Effector memory CD8-positive, alpha-beta T cell (primary cell): Measurements from ENCODE around the gene MT1B.
"Not testable (repeated sequence)": the region's sequence is repeated elsewhere in the genome, so short reads cannot be mapped to it uniquely, and the experiment has no call there.

Source experiments
- ATAC-seq: fragments of 150-1000 bp; cut with Tn5 transposase; replicated peaks from 2 replicates; pipeline ENCODE4 v1.10.0; 2021; ENCODE audit warnings: mild to moderate bottlenecking, moderate library complexity
- DNase-seq, 3 experiments: peaks; one replicate each; pipeline ENCODE4 v3.0.0; 2021
- H3K27ac Mint-ChIP-seq, 2 donors: one replicate each; pipeline ENCODE4 v1.8.0; 2022; ENCODE audit warnings: mild to moderate bottlenecking in 2 of 2, mixed read lengths in 2 of 2, moderate library complexity in 2 of 2
- H3K27me3 Mint-ChIP-seq, 2 donors: one replicate each; pipeline ENCODE4 v1.8.0; 2022; ENCODE audit warnings: mixed read lengths in 2 of 2
- H3K36me3 Mint-ChIP-seq: one replicate; pipeline ENCODE4 v1.8.0; 2022; ENCODE audit warnings: mild to moderate bottlenecking, moderate library complexity, mixed read lengths; ENCODE audit not compliant: insufficient read depth
- H3K4me1 Mint-ChIP-seq, 2 donors: one replicate each; pipeline ENCODE4 v1.8.0; 2022; ENCODE audit warnings: low read depth in 2 of 2, mixed read lengths in 2 of 2
- H3K4me3 Mint-ChIP-seq, 2 donors: one replicate each; pipeline ENCODE4 v1.8.0; 2022; ENCODE audit warnings: mild to moderate bottlenecking in 2 of 2, mixed read lengths in 2 of 2, moderate library complexity in 2 of 2
- H3K9me3 Mint-ChIP-seq, 2 donors: one replicate each; pipeline ENCODE4 v1.8.0; 2022; ENCODE audit warnings: mixed read lengths in 2 of 2

Gene MT1B

DNA sequence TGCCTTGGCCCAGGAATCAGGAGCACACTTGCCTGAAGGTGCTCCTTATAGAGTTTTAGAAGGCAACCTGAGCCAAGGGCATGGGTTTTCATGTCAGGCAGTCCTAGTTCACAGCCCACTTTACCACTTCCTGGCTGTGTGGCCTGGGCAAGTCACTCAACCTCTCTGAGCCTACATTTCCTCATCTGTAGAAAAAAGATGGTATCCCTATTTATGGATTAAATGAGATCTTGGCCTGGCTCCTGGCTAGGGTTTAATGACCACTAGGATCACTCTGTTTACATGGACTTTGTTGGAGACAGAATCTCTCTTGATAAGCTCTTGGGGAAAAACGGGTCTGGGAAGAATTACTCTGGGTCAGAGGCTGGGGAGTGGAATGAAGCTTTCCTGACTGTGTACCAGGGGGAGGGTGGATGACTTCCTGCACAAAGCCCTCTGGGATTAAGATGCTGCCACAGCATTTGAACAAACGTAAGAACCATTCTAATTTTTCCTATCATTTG is 41.0 kb upstream of the MT1B start:
- Mint-ChIP-seq H3K27me3 (no peaks in the 10 kb centered on the region), H3K27ac (peak overlapping the region; percentile 90 to 99), H3K36me3 (no peaks in the 10 kb centered on the region), H3K9me3 (peaks cover 0 to 2% of the 10 kb centered on the region in 2 donors), H3K4me3 (peak overlapping the region; percentile 88 to 98), H3K4me1 (peaks cover 29 to 44% of the 10 kb centered on the region in 2 donors)
- no peak for ATAC-seq
- DNase-seq = no peak

DNA sequence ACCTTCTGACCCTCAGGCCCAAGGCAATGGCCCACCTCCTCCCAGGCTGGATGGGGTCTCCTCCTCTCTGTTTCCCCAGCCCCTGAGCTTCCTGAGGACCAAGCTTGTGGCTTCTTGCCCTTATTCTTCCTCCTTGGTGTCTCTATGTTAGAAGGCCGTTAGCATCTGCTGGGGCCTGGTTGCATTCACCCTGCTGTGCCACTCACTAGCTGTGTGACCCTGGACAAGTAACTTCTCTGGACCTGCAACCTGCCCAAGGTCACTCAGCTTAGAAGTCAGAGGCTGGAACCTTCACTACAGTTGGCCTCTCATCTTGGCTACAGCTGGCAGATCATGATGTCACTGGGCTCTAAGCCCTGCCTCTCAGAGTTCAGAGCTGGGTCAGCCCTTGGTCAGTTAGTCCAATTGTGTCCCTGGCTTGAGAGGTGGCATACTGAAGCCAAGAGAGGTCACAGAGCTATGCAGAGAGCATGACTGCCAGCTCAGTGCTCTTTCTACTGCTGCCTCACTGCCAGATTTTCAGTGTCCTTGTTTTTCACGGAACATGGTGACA is 40.3 kb upstream of the MT1B start:
- H3K4me1 Mint-ChIP-seq = peaks cover 29 to 44% of the 10 kb centered on the region in 2 donors
- H3K36me3 Mint-ChIP-seq = no peaks in the 10 kb centered on the region
- H3K4me3 Mint-ChIP-seq = peak overlapping the region; percentile 54 to 88
- ATAC-seq (no peak), DNase-seq (no peak)
- H3K27ac Mint-ChIP-seq = peak overlapping the region; percentile 90 to 99
- peaks cover 0 to under 1% of the 10 kb centered on the region in 2 donors for H3K27me3 Mint-ChIP-seq
- H3K9me3 Mint-ChIP-seq = peaks cover 0 to 2% of the 10 kb centered on the region in 2 donors

DNA sequence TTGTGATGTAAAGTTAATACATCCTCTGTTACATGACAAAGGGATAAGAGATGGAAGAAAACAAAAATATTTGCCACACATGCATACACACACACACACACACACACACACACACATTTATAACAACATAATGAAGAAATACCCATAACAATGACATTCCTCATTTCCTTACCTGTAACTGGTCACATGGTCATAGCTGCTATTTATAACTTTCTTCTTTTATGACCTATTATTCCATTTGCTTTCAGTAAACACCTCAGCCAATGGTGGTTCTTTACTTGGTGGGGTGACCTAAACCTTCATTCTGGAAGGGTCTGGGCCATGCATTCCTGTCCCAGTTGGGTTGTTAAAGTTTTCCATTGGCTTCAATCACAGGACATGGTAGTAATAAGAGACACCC is 38.0 kb upstream of the MT1B start:
- no peak overlapping the region for H3K27ac Mint-ChIP-seq
- no peak for DNase-seq
- peaks cover 23 to 31% of the 10 kb centered on the region in 2 donors for H3K4me1 Mint-ChIP-seq
- H3K4me3 Mint-ChIP-seq = no peak overlapping the region
- peaks cover 0 to 2% of the 10 kb centered on the region in 2 donors for H3K9me3 Mint-ChIP-seq
- no peak for ATAC-seq
- peaks cover 0 to 24% of the 10 kb centered on the region in 2 donors for H3K27me3 Mint-ChIP-seq
- H3K36me3 Mint-ChIP-seq = no peaks in the 10 kb centered on the region

DNA sequence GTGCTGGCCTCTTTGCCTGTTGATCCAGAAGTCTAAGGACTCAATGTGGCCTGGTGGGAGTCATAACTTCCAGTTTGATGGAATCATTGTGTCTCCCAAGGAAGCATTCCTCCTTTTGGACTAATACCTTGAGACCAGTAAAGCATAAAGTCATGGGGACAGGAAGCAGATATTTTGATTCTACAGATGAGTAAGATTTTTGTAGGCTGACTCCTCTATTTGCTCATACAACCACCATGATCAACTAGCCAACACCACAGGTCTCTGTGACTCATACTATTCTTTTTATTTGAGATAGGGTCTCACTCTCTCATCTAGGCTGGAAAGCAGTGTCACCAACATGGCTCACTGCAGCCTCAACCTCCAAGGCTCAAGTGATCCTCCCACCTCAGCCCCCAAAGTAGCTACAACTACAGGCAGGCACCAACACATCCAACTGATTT is 37.1 kb upstream of the MT1B start:
- H3K9me3 Mint-ChIP-seq = peaks cover 0 to 2% of the 10 kb centered on the region in 2 donors
- H3K27ac Mint-ChIP-seq = no peak overlapping the region
- DNase-seq (no peak), ATAC-seq (no peak)
- peaks cover 16 to 23% of the 10 kb centered on the region in 2 donors for H3K4me1 Mint-ChIP-seq
- no peaks in the 10 kb centered on the region for H3K36me3 Mint-ChIP-seq
- H3K4me3 Mint-ChIP-seq = no peak overlapping the region
- peaks cover 0 to 33% of the 10 kb centered on the region in 2 donors for H3K27me3 Mint-ChIP-seq

DNA sequence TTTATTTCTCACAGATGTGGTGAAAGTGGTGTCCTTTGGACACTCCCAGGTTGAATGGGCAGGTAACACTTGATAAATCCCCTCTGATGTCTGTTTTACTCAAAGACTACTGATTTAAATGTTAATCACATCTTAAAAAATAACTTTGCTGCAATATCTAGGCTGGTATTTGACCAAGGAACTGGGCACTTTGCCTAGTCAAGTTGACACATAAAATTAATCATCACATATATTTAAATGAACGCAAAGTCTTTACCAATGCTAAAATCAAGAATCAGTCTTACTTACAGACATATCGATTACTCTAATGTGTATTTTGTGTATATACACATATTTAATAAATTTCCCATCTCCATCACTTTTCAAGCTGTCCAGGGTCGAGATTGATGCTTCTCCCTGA is 36.3 kb upstream of the MT1B start:
- H3K36me3 Mint-ChIP-seq = no peaks in the 10 kb centered on the region
- ATAC-seq = no peak
- H3K27me3 Mint-ChIP-seq = peaks cover 0 to 36% of the 10 kb centered on the region in 2 donors
- H3K9me3 Mint-ChIP-seq = peaks cover 0 to 2% of the 10 kb centered on the region in 2 donors
- H3K4me1 Mint-ChIP-seq = peaks cover 11 to 15% of the 10 kb centered on the region in 2 donors
- DNase-seq = no peak
- H3K27ac Mint-ChIP-seq = no peak overlapping the region
- no peak overlapping the region for H3K4me3 Mint-ChIP-seq

DNA sequence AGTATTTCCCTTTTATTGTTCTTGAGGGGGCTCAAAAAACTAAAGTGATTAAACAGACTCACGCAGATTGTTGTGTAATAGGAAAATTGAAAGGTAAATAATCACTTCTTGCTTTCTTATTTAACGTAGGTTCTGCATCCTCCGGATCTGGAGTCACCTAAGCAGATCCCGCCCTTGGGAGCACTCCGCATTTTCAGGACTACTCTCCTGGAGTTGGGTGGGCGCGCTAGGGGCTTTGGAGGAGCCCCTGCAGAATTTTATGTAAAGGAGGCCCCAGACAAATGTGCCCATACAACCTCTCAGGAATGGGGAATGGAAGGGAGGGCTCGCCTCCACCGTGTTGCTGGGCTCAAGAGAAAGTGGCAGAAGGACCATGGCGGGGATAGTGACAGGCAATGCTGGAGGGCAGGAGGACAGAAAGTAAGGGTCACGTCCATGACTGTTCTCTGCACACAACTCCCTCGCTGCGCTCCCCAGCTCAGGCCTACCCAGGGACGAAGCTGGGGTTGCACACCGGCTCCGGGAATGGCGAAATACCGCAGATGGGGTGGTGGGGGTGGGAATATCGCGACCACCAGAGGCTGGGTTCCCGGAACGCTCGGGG is 35.0 kb upstream of the MT1B start:
- Mint-ChIP-seq H3K27ac (no peak overlapping the region), H3K4me1 (peaks cover 0 to 4% of the 10 kb centered on the region in 2 donors), H3K27me3 (peaks cover 0 to 36% of the 10 kb centered on the region in 2 donors), H3K4me3 (peak overlapping the region; percentile 48 to 62), H3K36me3 (no peaks in the 10 kb centered on the region), H3K9me3 (no peaks in the 10 kb centered on the region)
- DNase-seq (no peak), ATAC-seq (no peak)

DNA sequence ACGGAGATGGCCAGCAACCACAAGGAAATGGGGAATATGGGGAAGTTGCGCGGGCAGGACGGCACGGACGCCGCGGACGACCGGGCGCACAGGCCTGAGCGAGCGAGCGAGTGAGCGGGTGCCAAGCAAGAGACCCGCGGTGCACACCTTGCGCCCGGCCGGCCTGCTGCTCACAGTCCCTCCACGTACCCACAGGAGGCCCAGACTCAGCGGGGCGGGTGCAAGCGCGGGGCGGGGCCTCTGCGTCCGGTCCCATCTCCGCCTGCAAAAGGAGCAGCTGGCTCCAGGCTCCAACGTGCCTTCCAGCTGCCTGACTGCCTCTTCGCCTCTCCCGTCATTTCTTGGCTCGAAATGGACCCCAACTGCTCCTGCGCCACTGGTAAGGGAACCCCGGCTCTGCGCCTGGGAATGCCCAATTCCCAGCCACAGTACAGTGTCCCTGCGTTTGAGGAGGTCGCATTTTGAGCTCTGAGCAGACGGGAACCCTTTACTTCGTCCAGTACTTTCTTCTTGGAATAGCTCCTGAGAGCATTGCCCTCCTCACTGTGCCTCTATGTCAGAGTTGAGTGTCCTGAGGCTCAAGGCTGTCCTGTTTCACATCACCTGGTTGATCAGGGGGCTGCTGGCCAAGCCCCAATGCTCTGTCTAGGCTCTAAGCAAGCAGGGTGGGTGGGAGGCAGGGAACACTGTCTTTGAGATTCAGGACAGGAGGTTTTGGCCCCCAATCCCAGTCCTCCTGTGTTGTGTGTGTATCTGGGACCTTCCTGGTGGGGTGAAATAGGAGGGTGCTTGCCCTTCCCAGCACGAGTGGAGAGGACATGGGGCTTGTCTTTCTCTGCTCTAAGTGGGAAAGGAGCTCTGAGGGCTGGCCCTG is 34.2 kb upstream of the MT1B start:
- Mint-ChIP-seq H3K36me3 (no peaks in the 10 kb centered on the region), H3K9me3 (no peaks in the 10 kb centered on the region), H3K4me3 (peak overlapping the region; percentile 48 to 62), H3K4me1 (peaks cover 0 to 4% of the 10 kb centered on the region in 2 donors), H3K27ac (no peak overlapping the region), H3K27me3 (peaks cover 0 to 36% of the 10 kb centered on the region in 2 donors)
- ATAC-seq = peak; percentile 97
- DNase-seq = peak in 1 of 3 experiments; percentile 29

DNA sequence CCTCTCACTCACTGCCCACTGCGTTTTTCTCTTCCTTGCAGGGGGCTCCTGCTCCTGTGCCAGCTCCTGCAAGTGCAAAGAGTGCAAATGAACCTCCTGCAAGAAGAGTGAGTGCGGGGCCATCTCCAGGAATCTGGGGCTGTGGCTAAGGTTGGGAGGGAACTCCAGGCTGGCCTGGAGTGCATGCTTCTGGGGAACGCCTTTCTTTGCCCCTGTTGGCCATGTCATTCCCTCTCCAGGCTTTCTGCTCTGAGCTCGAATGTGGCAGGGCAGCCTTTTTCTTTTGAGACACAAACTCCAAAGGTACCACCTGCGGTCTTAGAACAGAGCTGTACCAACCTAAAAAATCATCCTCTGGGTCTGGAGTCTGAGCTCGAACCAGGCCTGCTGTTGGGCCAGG is 33.5 kb upstream of the MT1B start:
- ATAC-seq (no peak), DNase-seq (no peak)
- H3K4me1 Mint-ChIP-seq = peaks cover 0 to 4% of the 10 kb centered on the region in 2 donors
- peaks cover under 1% of the 10 kb centered on the region for H3K36me3 Mint-ChIP-seq
- no peak overlapping the region for H3K4me3 Mint-ChIP-seq
- no peaks in the 10 kb centered on the region for H3K9me3 Mint-ChIP-seq
- H3K27me3 Mint-ChIP-seq = peaks cover 0 to 36% of the 10 kb centered on the region in 2 donors
- no peak overlapping the region for H3K27ac Mint-ChIP-seq

DNA sequence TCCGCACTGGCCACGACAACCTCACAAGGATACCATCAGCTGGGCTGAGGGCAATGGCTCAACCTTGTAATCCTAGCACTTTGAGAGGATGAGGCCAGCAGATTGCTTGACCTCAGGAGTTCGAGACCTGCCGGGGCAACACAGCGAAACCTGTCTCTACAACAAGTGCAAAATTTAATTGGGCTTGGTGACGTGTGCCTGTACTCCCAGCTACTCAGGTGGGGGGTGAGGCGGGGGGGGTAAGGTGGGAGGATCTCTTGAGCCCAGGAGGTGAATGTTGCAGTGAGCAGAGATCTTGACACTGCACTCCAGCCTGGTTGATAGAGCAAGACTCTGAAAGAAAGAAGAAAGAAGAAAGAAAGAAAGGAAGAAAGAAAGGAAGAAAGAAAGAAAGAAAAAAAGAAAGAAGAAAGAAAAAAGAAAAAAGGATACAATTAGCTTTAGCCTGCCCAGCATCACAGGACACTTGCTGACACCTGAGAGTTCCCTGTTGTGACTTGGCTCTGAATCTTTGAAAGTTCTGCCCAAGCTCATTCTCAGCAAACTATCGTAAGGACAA is 31.3 kb upstream of the MT1B start:
- no peak overlapping the region for H3K4me3 Mint-ChIP-seq
- H3K36me3 Mint-ChIP-seq = peaks cover 2% of the 10 kb centered on the region
- peaks cover 0 to 45% of the 10 kb centered on the region in 2 donors for H3K27me3 Mint-ChIP-seq
- DNase-seq (no peak), ATAC-seq (no peak)
- peaks cover 7 to 10% of the 10 kb centered on the region in 2 donors for H3K4me1 Mint-ChIP-seq
- H3K9me3 Mint-ChIP-seq = no peaks in the 10 kb centered on the region
- no peak overlapping the region for H3K27ac Mint-ChIP-seq

DNA sequence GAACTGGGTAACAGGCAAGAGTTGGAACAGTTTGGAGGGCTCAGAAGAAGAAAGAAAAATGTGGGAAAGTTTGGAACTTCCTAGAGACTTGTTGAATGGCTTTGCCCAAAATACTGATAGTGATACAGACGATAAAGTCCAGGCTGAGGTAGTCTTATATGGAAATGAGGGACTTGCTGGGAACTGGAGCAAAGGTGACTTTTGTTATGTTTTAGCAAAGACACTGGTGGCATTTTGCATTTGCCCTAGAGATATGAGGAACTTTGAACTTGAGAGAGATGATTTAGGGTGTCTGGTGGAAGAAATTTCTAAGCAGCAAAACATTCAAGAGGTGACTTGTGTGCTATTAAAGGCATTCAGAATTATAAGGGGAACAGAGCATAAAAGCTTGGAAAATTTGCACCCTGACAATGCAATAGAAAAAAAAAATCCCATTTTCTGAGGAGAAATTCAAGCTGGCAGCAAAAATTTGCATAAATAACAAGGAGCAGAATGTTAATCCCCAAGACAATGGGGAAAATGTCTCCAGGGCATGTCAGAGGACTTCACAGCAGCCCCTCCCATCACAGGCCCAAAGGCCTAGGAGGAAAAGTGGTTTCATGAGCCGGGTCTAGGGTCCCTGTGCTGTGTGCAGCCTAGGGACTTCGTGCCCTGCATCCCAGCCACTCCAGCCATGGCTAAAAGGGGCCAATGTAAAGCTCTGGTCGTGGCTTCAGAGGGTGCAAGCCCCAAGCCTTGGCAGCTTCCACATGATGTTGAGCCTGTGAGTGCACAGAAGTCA is 29.8 kb upstream of the MT1B start:
- not testable (repeated sequence) for H3K4me3 Mint-ChIP-seq, H3K9me3 Mint-ChIP-seq
- peaks cover 0 to 53% of the 10 kb centered on the region in 2 donors for H3K27me3 Mint-ChIP-seq

DNA sequence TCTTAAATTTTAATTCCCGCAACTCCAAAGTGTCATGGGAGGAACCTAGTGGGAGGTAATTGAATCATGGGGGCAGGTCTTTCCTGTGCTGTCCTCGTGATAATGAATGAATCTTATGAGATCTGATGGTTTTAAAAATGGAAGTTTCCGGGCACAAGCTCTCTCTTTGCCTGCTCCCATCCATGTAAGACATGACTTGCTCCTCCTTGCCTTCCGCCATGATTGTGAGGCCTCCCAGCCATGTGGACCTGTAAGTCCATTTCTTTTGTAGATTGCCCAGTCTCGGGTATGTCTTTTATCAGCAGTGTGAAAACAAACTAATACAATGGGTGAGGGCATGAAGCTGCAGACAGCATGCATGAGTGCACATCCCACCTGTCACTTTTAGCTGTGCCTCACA is 28.5 kb upstream of the MT1B start:
- not testable (repeated sequence) for ATAC-seq, H3K27ac Mint-ChIP-seq, H3K36me3 Mint-ChIP-seq, H3K4me3 Mint-ChIP-seq, H3K9me3 Mint-ChIP-seq, DNase-seq
- Mint-ChIP-seq H3K4me1 (peaks cover 11 to 12% of the 10 kb centered on the region in 2 donors), H3K27me3 (peaks cover 0 to 40% of the 10 kb centered on the region in 2 donors)

More for the DNA sequence above, 29.8 kb upstream of the MT1B start:
- Mint-ChIP-seq H3K4me1 (peaks cover 12% of the 10 kb centered on the region in 2 donors), H3K27ac (peak overlapping the region in 1 of 2 donors; percentile 79)
- not testable (repeated sequence) for ATAC-seq, H3K36me3 Mint-ChIP-seq, DNase-seq

DNA sequence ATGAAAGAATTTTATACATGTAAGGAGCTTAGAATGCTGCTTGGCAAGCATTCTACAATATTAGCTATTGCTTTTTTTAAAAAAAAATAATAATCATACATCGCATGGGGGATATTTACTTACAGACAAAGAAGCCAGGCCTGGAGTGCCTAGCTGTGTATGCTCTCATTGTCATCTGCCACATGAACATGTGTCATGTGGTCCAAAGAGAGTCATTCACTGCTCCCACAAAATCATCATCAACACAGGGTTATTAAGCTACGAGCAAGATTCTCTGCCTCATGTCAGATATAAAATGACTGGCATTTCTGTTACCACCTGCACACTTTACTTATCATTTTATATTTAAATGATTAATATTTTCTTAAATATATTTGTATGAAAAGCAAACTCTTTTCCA is 28.0 kb upstream of the MT1B start:
- H3K27ac Mint-ChIP-seq = no peak overlapping the region
- H3K27me3 Mint-ChIP-seq = peaks cover 0 to 39% of the 10 kb centered on the region in 2 donors
- no peaks in the 10 kb centered on the region for H3K9me3 Mint-ChIP-seq
- peaks cover 2% of the 10 kb centered on the region for H3K36me3 Mint-ChIP-seq
- no peak overlapping the region for H3K4me3 Mint-ChIP-seq
- ATAC-seq = no peak
- H3K4me1 Mint-ChIP-seq = peaks cover 12% of the 10 kb centered on the region in 2 donors
- DNase-seq = no peak
